ENCODE data around the gene BTBD16.

DNA sequence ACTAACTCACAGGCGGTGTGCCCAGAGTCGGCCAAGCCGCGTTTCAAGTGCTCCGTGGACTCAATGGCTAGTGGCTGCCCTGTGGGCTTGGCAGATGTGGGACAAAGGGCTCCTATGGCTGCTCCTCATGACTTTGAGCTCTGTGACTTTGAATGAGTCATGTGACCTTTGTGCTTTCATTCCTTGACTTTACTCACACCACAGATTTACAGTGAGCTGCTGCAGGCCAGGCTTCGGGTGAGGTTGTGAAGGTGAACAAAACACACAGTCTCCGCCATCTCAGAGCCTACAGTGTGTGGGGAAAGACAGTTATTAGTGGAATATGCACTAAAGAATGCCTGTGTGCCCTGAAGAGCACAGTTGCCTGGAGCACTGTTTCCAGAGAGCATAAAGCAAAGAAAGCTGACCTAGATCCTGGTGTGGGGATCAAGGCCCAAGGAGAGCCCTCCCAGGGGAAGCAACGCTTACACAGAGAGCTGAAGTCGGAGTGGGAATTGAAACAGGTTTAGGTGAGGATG lies 73.7 kb downstream of the BTBD16 start:
- TF ChIP-seq, protein P1, sequence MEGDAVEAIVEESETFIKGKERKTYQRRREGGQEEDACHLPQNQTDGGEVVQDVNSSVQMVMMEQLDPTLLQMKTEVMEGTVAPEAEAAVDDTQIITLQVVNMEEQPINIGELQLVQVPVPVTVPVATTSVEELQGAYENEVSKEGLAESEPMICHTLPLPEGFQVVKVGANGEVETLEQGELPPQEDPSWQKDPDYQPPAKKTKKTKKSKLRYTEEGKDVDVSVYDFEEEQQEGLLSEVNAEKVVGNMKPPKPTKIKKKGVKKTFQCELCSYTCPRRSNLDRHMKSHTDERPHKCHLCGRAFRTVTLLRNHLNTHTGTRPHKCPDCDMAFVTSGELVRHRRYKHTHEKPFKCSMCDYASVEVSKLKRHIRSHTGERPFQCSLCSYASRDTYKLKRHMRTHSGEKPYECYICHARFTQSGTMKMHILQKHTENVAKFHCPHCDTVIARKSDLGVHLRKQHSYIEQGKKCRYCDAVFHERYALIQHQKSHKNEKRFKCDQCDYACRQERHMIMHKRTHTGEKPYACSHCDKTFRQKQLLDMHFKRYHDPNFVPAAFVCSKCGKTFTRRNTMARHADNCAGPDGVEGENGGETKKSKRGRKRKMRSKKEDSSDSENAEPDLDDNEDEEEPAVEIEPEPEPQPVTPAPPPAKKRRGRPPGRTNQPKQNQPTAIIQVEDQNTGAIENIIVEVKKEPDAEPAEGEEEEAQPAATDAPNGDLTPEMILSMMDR (IDR thresholded peaks at IDR 0.05), result no peak
- TF ChIP-seq POLR2A (IDR thresholded peaks at IDR 0.05), result no peak

All from sigmoid colon (tissue), 3 donors.